Endometrium (tissue), 2 donors: ENCODE measurements around the gene B4GALT3.

Source experiments
- FAIRE-seq: peaks from 2 replicates; lab custom pipeline; 2012; peaks lifted over from hg19 to GRCh38; lab: Jason Lieb, UNC
- donor health status: control.
- donor health status: control.

B4GALT3 gene

DNA sequence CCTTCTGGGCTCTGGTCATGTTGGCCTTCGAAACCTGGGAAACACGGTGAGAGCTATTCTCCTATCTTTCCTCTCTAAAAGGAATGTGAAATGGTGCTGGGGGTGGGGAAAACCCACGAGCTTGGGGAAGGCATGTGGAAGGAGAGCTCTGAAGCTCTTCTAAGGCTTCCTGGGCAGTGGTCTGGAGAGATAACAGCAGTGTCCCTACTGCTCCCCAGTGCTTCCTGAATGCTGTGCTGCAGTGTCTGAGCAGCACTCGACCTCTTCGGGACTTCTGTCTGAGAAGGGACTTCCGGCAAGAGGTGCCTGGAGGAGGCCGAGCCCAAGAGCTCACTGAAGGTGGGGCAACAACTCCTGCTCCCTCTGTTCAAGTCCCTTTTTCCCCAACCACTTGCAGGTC lies 15.3 kb downstream of the B4GALT3 start:
- no peak for FAIRE-seq

DNA sequence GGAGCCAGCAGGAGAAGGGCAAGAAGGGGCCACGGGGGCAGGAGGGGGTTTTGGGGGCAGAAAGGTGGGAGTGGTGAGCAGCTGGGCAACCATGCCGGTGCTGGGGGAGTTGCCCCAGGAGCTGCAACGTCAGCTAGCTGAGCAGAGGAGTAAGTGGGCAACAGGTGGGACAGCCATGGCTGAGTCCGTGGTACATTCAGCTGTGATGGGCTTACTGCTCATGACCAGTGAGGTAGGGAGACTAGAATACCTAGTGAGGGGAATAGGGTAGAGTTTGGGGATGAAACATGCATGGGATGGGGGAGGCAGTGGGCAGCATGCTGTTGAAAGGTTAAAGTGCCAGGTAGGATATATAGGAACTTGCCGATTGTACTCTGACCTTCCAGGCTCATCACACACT lies 15.7 kb downstream of the B4GALT3 start:
- FAIRE-seq = no peak

DNA sequence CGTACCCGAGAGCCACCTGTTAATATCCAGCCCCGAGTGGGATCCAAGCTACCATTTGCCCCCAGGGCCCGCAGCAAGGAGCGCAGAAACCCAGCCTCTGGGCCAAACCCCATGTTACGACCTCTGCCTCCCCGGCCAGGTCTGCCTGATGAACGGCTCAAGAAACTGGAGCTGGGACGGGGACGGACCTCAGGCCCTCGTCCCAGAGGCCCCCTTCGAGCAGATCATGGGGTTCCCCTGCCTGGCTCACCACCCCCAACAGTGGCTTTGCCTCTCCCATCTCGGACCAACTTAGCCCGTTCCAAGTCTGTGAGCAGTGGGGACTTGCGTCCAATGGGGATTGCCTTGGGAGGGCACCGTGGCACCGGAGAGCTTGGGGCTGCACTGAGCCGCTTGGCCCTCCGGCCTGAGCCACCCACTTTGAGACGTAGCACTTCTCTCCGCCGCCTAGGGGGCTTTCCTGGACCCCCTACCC lies 16.6 kb downstream of the B4GALT3 start:
- FAIRE-seq = no peak

DNA sequence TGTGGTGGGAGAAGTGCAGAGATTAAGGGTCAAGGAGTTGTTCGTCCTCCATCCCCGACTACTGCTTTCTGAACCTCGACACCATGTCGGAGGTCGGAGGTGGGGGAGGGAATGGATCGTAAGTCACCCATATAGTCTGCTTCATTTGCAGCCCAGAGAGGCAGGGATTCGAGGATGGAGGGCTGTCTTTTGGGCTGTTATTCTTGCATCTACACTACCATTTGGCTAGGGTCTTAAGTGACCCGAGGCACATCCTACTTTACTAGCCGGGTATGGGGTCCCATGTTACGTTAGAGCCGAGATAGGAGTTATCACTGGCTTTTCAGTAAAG lies 17.4 kb downstream of the B4GALT3 start:
- no peak for FAIRE-seq

DNA sequence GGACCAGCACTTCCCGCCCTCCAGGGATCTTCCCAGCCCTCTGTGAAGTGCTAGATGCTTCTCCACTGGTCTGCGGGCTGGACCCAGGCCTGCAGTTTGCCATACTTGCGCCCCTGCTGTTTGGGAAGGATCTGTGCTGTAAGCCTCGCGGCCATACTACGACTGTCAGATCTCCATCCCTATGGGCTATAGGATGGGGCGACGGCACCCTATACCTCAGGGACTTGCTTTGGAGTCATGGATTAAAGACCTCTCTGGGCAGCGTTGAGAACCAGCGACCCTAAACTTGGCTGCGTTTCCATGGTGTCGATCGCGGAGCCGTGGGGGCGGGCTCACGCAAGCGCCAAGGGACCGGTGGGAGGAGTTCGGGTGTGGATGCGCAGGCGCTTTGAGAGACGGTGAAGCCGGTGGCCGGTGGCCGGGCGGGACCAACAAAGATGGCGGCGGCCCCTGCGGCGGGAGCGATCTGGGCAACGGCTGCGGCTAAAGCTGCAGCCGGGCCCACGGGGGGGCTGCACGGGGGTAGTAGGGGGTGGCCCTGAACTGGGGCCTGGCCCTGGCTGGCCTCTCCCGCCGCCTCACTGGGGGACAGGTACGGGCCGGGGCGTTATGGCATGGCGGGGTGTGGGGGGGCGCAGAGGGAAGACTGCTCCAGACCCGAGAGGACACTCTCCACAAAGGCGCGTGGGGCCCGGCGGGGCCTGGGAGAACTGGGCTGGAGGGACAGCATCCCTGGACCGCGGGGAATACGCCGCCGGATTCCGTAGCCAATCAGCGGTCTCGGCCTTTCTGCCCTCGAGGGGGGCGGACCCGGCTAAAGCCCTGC lies 18.0 kb downstream of the B4GALT3 start, which contains the start of gene USP21:
TSS of gene USP21 (plus strand) at position 414 of the 826 bp plus-strand sequence. CDS start 1,141 bp downstream, outside the sequence.
- no peak for FAIRE-seq

DNA sequence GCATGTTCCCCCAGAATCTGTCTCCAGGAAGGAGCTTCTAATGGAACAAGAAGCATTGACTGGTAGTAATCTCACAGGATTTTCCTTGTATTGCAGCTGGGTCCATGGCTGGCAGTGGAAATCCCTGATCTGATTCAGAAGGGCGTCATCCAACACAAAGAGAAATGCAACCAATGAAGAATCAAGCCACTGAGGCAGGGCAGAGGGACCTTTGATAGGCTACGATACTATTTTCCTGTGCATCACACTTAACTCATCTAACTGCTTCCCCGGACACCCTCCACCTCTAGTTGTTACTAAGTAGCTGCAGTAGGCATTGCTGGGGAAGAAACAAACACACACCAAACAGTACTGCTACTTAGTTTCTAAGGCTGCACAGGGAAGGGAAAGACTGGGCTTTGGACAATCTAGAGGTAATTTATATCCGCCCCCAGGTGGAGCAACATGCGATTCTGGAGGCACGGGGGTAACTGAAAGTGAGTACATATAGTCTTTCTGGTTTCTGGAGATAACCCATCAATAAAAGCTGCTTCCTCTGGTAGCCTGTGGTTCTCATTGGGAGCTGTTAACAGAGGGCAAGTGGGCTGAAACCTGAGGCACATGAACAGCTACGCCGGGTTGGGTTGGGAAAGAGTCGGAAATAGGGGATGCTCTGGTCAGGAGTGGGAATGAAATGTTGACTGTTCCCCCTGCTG lies 18.8 kb downstream of the B4GALT3 start:
- no peak for FAIRE-seq

DNA sequence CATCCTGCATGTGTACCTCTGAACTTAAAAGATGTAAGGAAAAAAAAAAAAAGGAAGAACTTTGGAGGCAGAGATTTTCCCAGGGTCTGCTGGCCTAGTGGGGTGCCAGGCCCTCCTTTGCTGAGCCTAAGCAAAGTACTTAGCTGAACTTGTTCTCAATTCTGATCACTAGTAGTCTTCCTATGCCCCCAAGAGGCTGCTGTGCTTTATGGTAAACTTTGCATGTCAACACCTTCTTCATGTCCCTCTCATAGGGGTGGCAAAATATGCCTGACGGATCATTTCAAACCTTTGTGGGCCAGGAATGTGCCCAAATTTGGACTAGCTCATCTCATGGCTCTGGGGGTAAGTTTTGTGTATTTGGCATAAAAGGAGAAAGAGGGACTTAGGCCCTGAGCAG lies 19.4 kb downstream of the B4GALT3 start:
- no peak for FAIRE-seq

DNA sequence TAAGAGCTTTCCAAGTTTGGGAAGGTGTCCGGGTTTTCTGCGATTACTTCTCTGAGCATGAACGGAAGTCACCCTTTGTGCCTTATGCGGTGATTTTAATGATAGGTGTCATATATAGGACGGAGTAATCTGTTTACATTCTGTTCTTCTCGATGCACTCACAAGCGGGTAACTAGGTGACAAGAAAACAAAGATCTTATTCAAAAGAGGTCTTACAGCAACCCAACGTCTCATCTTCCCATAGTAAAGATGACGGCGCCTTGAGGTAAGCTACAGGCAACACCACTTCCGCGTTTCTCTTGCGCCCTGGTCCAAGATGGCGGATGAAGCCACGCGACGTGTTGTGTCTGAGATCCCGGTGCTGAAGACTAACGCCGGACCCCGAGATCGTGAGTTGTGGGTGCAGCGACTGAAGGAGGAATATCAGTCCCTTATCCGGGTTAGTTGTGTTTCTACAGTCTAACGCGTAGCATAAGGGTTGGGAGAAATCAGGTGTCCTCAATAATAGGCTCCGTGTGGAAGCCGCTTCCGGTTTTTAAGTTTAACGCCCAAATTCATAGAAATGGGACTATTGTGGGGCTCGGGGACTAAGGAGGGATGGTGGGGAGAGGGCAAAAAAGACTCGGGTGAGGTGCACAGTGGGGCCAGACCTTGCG lies 23.5 kb downstream of the B4GALT3 start, which contains the start of gene UFC1:
TSS of gene UFC1 (plus strand) at position 297 of the 656 bp plus-strand sequence. CDS start at position 317, 20 bp downstream.
- no peak for FAIRE-seq

DNA sequence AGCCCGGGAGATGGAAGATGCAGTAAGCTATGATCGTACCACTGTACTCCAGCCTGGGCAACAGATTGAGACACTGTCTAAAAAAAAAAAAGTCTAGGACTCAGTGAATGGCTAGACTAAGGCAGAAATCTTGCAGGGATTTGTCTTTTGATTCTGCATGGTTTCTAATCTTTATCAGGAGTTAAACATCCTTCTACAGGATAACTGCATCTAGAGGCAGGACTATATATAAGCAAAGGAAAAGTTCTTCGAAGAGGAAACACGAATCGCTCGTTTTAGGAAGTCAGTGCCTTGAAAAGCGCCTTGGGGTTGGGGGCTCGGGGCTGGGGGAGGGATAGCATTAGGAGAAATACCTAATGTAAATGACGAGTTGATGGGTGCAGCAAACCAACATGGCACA lies 24.1 kb downstream of the B4GALT3 start:
- no peak for FAIRE-seq

DNA sequence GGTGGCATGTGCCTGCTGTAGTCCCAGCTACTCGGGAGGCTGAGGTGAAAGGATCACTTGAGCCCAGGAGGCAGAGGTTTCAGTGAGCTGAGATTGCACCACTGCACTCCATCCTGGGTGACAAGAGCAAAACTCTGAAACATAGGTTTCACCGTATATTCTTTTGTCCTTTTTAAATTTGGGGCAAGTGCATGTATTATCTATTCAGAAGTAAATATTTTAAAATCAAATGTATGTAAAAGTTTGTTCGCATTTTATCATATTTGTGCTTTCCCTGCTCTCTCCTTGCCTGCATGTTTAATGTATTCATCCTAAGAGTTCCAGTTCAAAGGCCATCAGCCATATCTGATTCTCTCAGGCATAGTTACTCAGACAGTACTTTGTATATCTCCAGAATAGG lies 31.5 kb downstream of the B4GALT3 start:
- no peak for FAIRE-seq

DNA sequence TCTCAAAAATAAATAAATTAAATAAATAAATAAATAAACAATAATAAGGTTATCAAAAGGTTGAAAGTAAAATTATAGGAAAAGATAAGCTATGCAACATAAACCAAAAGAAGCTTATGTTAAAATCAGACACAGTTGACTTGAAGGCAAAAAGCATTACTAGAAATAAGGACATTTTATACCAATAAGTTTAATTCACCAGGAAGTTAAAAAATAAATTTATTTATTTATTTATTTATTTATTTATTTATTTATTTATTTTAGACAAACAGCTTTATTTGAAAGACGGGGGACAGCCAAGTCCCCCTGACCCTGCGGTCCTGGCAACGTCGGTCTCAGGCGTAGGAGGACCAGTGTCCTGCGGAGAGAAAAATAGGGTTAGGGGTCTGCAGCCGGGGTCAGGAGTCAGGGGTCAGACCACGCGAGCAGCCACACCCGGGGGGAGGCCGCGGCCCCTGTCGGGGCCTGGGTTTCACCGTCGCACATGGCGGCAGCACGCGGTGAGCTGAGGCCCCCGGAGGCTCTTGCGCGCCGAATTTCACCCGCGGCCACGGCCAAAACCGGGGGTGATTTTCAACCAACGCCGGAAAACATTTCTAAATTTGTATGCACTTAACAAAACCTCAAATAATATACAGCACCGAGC lies 36.4 kb downstream of the B4GALT3 start:
- no peak for FAIRE-seq

DNA sequence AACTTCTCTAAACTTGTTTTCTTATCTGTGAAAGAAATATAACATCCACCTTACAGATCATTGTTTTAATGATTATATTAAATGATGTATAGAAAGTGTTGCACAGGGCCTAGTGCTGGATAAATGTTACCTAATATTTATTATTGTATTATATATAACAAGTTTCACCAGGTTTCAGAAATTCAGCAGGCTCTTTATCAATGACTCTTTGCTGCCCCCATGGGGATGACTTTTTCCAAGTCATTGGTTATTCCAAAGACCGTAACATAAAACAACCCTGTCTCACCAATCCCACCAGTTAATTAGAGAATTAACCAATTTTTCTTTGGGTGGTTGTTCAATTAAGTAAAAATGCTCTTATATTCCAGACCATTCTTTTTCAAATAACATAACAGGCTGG lies 37.5 kb downstream of the B4GALT3 start:
- FAIRE-seq = peak; percentile 45

DNA sequence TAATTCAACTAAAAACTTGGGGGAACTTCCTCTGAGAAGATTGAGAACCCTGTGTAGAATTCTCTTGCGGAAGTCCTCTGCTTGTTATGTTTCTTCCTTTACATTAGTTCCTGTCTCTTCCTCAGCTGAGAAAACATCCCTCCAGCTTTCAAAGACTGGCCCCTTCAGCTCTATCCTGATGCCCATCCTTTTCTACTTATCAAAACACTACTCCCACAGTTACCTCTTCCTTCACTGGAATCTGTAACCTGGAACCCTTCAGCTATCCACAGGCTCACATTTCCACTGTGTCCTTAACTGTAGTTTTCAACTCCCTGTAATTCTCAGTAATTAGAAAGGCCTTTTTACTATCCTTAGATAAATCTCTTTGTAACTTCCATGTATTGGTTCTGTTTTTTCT lies 38.9 kb downstream of the B4GALT3 start:
- FAIRE-seq = no peak

DNA sequence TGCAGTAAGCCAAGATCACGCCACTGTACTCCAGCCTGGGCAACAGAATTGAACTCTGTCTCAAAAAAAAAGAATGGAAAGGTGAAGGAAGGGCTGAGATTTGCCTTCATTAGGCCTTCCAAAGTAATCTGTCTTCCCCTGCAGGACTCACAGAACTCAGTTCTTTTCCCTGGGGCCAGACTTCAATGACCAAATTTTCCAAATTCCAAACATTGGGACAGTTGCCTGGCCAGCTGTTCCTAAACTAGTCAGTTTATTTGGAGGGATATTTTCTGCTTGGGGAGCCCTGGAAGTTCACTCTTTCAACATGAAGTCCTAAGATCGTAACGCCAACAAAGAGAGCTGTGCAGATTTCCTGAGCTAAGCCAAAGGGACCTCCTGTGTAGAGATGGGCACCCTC lies 39.4 kb downstream of the B4GALT3 start:
- FAIRE-seq = no peak

DNA sequence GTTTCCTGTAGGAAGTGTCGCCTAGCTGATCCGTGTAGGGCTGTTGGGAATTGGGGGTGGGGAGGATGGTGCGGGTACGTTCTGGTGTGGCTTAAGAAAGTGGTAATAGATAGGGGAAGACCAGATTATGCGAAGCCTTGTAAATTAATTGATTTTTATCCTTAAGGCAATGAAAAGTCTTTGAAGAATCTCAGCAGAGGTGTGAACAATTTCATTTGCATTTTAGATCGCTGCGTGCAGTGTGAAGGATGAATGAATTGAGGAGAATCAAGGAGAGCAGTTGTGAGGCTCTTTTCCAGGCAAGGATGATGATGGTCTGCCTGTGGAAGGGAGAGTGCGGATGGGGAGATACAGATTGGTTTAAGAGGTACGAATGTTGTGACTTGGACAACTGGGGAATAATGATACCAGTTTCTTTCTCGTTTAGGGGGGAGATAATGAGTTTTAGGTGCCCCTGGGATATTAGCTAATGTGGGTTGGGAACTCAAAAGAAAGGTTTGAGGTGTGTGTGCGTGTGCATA lies 44.0 kb downstream of the B4GALT3 start:
- no peak for FAIRE-seq

DNA sequence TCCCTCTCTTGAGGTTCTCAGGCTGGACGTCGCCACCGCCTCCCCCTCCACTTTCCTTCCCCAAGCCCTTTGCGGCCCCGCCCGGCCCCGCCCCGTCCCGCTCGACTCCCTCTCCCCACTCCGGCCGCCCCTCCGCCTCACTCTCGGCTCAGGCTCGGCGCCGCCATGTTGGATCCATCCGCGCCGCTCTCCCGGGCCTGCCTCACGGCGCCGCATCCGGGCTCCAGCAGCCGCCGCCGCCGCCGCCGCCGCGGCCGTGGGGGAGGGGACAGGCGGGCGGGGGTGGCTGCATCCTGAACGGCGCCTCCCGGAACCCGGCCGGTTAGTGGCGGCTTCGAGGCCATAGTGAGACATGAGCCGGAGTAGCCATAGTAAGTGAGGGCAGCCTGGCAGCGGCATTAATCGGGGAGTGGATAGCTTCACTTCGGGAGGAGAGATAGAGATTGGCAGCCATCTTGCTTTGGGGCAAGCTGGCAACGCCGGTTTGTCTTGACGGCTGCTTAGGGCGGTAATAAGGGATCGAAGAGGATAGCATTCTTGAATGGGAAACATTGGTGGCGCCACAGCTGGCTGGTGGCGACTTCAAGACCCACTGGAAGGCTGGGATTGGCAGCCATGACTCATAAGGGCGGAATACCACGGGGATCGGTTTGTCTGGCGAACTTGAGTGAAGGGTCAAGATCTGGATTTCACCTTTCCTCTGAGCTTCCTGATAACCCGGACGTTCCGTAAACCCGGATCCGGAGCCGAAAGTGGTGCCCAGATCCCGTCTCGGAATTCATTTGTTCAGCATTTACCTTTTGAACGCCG lies 44.7 kb downstream of the B4GALT3 start, which contains the start of gene DEDD:
TSS of gene DEDD (minus strand) at position 258 of the 810 bp plus-strand sequence. CDS start 8,205 bp downstream, outside the sequence.
- FAIRE-seq = peak; percentile 64

DNA sequence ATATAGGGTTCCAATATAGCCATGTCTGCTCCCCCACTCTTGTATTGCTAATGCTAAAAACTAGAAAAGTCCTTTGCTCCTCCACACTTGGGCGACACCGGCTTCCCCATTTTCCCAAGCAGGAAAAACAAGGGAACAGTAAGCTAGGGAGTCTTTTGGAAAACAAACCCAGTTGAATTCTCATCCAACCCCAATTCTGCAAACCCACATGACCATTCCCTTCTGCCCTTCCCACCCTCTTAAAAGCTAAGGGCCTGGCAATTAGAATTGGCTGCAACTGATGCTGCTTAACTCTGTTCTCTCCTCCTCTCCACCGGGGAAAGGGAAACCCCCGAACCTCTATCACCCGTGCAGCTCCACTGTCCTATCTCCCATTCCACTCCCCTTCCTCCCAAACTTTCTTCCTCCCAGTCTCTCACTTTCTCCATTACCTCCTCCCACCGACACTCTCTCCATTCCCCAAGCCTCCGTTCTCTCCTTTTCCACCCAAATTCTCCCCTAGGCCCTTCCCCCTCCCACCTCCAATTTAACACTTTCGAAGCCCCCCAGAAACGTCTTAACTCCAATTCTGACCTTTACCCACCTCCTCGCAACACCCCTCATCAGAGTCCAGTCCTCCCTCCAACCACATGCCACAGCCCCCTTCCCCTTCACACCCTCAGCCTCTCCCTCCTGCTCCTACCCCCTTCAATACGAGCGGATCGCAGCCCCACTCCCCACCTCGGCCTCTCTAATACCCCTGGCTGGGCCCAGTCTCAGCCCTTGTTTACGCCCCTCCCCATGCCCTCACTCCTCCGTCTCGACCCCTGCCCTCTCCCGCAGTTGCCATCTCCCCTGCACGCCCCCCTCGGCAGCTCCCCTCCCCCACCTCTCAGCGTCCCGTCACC lies 45.5 kb downstream of the B4GALT3 start:
- FAIRE-seq = no peak

DNA sequence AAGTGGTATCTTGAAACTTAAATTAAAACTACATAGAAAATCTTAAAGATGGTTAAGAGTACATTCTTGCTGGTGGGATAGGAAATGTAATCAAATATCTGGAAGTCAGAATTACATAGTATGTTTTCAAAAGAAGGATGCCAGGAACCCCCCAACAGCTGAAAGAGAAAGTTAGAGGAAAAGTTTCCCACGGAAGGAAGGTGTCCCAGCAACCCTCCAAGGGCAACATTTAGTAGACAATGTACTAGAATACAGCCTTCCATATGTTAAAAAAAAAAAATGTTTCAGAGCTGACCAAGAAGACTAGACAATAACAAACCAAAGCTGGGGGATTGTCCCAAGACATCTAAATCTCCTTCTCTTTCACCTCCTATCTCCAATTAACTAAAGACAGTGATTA lies 47.0 kb downstream of the B4GALT3 start:
- FAIRE-seq = no peak

DNA sequence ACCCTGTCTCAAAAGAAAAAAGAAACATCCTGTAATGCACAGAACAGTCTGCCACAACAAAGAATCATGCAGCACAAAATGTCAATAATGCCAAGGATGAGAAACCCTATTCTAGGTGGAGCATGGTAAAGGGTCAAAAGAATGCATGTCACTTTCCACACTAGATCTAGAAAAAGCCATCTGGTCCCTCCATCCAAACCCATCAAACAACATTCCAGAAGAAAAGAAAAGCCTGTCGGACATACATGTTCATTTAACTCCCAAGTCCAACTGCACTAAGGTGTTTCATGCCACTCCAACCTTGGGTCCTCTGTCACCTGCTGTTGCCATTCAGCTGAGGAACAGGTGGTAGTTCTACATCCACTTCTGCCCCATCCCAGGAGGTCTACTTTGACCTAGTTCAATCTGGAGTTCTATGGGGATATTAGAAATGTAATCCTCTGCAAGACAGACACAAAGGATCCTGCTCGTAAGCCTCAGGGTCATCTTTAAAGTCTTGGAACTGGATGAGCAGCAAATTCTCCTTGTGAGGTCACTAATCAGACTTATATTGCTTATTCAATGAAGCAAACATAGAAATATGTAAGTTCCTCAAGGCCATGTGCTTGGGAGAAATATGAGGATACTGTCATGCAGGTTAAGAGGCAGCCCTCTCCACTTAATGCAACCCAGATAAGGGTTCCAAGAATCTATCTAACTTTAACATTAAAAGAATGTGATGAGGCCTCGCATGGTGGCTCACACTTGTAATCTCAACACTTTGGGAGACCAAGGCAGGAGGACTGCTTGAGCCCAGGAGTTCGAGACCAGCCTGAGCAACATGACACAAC lies 48.5 kb downstream of the B4GALT3 start:
- FAIRE-seq = no peak
